KMS-11 (cell line): ENCODE measurements around the gene PCMT1.

ENCODE experiments used
- H2AFZ ChIP-seq: fragments of 200-600 bp; sonication (generic); 2 replicates; pipeline ENCODE4 v1.6.1; 2016; ENCODE audit warnings: antibody characterized with exemption, mixed run types, low read depth
- H3K27ac ChIP-seq: fragments of 200-600 bp; sonication (generic); 2 replicates; pipeline ENCODE4 v1.6.1; 2016; ENCODE audit warnings: mild to moderate bottlenecking, mixed run types
- H3K27me3 ChIP-seq: fragments of 200-600 bp; sonication (generic); 2 replicates; pipeline ENCODE4 v1.6.1; 2017; ENCODE audit warnings: mild to moderate bottlenecking, low read depth, mixed run types, moderate library complexity; ENCODE audit not compliant: insufficient read depth
- H3K36me3 ChIP-seq: fragments of 200-600 bp; sonication (generic); 2 replicates; pipeline ENCODE4 v1.6.1; 2017; ENCODE audit warnings: mild to moderate bottlenecking, mixed run types; ENCODE audit not compliant: insufficient read depth
- H3K4me1 ChIP-seq: fragments of 200-600 bp; sonication (generic); 2 replicates; pipeline ENCODE4 v1.6.1; 2016; ENCODE audit warnings: mild to moderate bottlenecking, low read depth, mixed run types; ENCODE audit not compliant: poor library complexity, severe bottlenecking
- H3K4me2 ChIP-seq: fragments of 200-600 bp; sonication (generic); 2 replicates; pipeline ENCODE4 v1.7.0; 2016; ENCODE audit warnings: mild to moderate bottlenecking, mixed run types
- H3K4me3 ChIP-seq: fragments of 200-600 bp; sonication (generic); IDR thresholded peaks from 2 replicates; pipeline ENCODE4 v1.6.1; 2017; ENCODE audit warnings: low read depth, low read length, mixed read lengths; ENCODE audit not compliant: insufficient read depth
- H3K79me2 ChIP-seq: fragments of 200-600 bp; sonication (generic); 2 replicates; pipeline ENCODE4 v1.6.1; 2016; ENCODE audit warnings: low read depth, mixed run types; ENCODE audit not compliant: insufficient read depth
- H3K9ac ChIP-seq: fragments of 200-600 bp; sonication (generic); 2 replicates; pipeline ENCODE4 v1.6.1; 2016; ENCODE audit warnings: mild to moderate bottlenecking, mixed run types
- H4K20me1 ChIP-seq: fragments of 200-600 bp; sonication (generic); 2 replicates; pipeline ENCODE4 v1.6.1; 2016; ENCODE audit warnings: mild to moderate bottlenecking, mixed run types; ENCODE audit not compliant: insufficient read depth
- CTCF ChIP-seq: fragments of 200-600 bp; sonication (generic); conservative IDR thresholded peaks from 2 replicates; pipeline ENCODE4 v1.6.1; 2017; ENCODE audit warnings: low read depth, mild to moderate bottlenecking, antibody characterized with exemption, low read length, moderate library complexity, mixed read lengths

PCMT1 gene

GRCh38 chr6:149854532-149854931, 105.0 kb downstream of the PCMT1 start:
- H3K4me1 ChIP-seq, result no peaks in the 10 kb centered on the region
- H2AFZ ChIP-seq, result no peak overlapping the region
- no peaks in the 10 kb centered on the region for H3K79me2 ChIP-seq
- no peak overlapping the region for H3K4me2 ChIP-seq
- no peak overlapping the region for H3K4me3 ChIP-seq
- no peak overlapping the region for H3K9ac ChIP-seq
- H3K27me3 ChIP-seq, result no peaks in the 10 kb centered on the region
- TF ChIP-seq CTCF, result no peak
- no peaks in the 10 kb centered on the region for H4K20me1 ChIP-seq
- H3K36me3 ChIP-seq, result no peaks in the 10 kb centered on the region
- H3K27ac ChIP-seq, result no peak overlapping the region

GRCh38 chr6:149855040-149855654, 105.6 kb downstream of the PCMT1 start:
- Histone ChIP-seq H3K9ac (no peak overlapping the region), H2AFZ (no peak overlapping the region), H3K36me3 (no peaks in the 10 kb centered on the region), H3K4me3 (no peak overlapping the region), H3K4me2 (no peak overlapping the region), H3K4me1 (no peaks in the 10 kb centered on the region), H4K20me1 (no peaks in the 10 kb centered on the region), H3K27me3 (no peaks in the 10 kb centered on the region), H3K79me2 (no peaks in the 10 kb centered on the region), H3K27ac (no peak overlapping the region)
- TF ChIP-seq CTCF, result no peak

GRCh38 chr6:149855741-149856140, 106.2 kb downstream of the PCMT1 start:
- H3K27me3 ChIP-seq, result no peaks in the 10 kb centered on the region
- H3K4me2 ChIP-seq, result no peak overlapping the region
- no peaks in the 10 kb centered on the region for H3K79me2 ChIP-seq
- H2AFZ ChIP-seq, result no peak overlapping the region
- H3K9ac ChIP-seq, result no peak overlapping the region
- no peaks in the 10 kb centered on the region for H3K36me3 ChIP-seq
- H3K4me1 ChIP-seq, result no peaks in the 10 kb centered on the region
- no peak overlapping the region for H3K4me3 ChIP-seq
- TF ChIP-seq CTCF, result no peak
- no peak overlapping the region for H3K27ac ChIP-seq
- no peaks in the 10 kb centered on the region for H4K20me1 ChIP-seq

GRCh38 chr6:149856256-149856994, 106.9 kb downstream of the PCMT1 start:
- Histone ChIP-seq H3K9ac (no peak overlapping the region), H3K27me3 (no peaks in the 10 kb centered on the region), H3K4me2 (no peak overlapping the region), H2AFZ (no peak overlapping the region), H3K27ac (no peak overlapping the region), H3K4me3 (no peak overlapping the region), H3K4me1 (no peaks in the 10 kb centered on the region), H3K36me3 (no peaks in the 10 kb centered on the region), H3K79me2 (no peaks in the 10 kb centered on the region), H4K20me1 (no peaks in the 10 kb centered on the region)
- no peak for TF ChIP-seq CTCF
